Liver (tissue), 9 donors: ENCODE results near the gene HOXA7. TPM values are rescaled to one million over a fixed set of nuclear protein-coding genes. Genes with fewer than 3 reads are reported as not detected.

Source experiments
- DNase-seq: peaks from one replicate; pipeline ENCODE4 v3.0.0-alpha.2; 2017; ENCODE audit warnings: low spot score
- H3K27ac ChIP-seq, 2 donors: one replicate each; pipeline ENCODE4 v1.7.0; 2013; ENCODE audit warnings: inconsistent platforms in 2 of 2, low read length in 2 of 2, control low read depth in 1 of 2, low read depth in 1 of 2, mild to moderate bottlenecking in 1 of 2
- H3K27me3 ChIP-seq, 4 donors: one replicate each; pipeline versions ENCODE4 v1.6.1 to v1.7.0; 2013; ENCODE audit warnings: low read length in 3 of 4, inconsistent platforms in 1 of 4, mild to moderate bottlenecking in 1 of 4, moderate library complexity in 1 of 4; ENCODE audit not compliant: control insufficient read depth in 4 of 4, insufficient read depth in 4 of 4
- H3K36me3 ChIP-seq, 4 donors: one replicate each; pipeline versions ENCODE4 v1.6.1 to v1.7.0; 2013; ENCODE audit warnings: low read length in 3 of 4, mild to moderate bottlenecking in 3 of 4, low read depth in 1 of 4, moderate library complexity in 1 of 4; ENCODE audit not compliant: control insufficient read depth in 4 of 4, insufficient read depth in 3 of 4
- H3K4me1 ChIP-seq, 4 donors: one replicate each; pipeline versions ENCODE4 v1.6.1 to v1.7.0; 2013; ENCODE audit warnings: low read length in 3 of 4, mild to moderate bottlenecking in 3 of 4, moderate library complexity in 1 of 4; ENCODE audit not compliant: control insufficient read depth in 4 of 4, insufficient read depth in 4 of 4
- H3K4me3 ChIP-seq, 3 donors: one replicate each; pipeline versions ENCODE4 v1.6.1 to v1.7.0; 2013; ENCODE audit warnings: low read length in 3 of 3, control low read depth in 1 of 3, low read depth in 1 of 3, mild to moderate bottlenecking in 1 of 3
- H3K9ac ChIP-seq, 2 donors: one replicate each; pipeline ENCODE4 v1.7.0; 2013; ENCODE audit warnings: low read length in 2 of 2, mild to moderate bottlenecking in 2 of 2, moderate library complexity in 2 of 2, control low read depth in 1 of 2, low read depth in 1 of 2
- H3K9me3 ChIP-seq, 4 donors: one replicate each; pipeline versions ENCODE4 v1.6.1 to v1.7.0; 2013; ENCODE audit warnings: low read length in 3 of 4; ENCODE audit not compliant: control insufficient read depth in 4 of 4
- FOXA1 ChIP-seq: IDR thresholded peaks from 2 replicates; pipeline ENCODE4 v1.6.1; 2016; ENCODE audit warnings: antibody characterized with exemption
- GABPA ChIP-seq, 2 donors: IDR thresholded peaks in 1 of 2; conservative IDR thresholded peaks in 1 of 2; 2 replicates each; pipeline ENCODE4 v1.6.1; 2016; ENCODE audit warnings: antibody characterized with exemption in 2 of 2, mild to moderate bottlenecking in 1 of 2, moderate library complexity in 1 of 2
- HNF4A ChIP-seq, 2 donors: conservative IDR thresholded peaks; 2 replicates each; pipeline ENCODE4 v1.6.1; 2016; ENCODE audit warnings: antibody characterized with exemption in 2 of 2, mild to moderate bottlenecking in 2 of 2
- JUND ChIP-seq, 2 donors: IDR thresholded peaks; 2 replicates each; pipeline ENCODE4 v1.6.1; 2016; ENCODE audit warnings: antibody characterized with exemption in 2 of 2
- MAX ChIP-seq: IDR thresholded peaks from 2 replicates; pipeline ENCODE4 v1.6.1; 2016; ENCODE audit warnings: antibody characterized with exemption
- NR2F2 ChIP-seq: IDR thresholded peaks from 2 replicates; pipeline ENCODE4 v1.6.1; 2016; ENCODE audit warnings: antibody characterized with exemption
- RAD21 ChIP-seq, 2 donors: IDR thresholded peaks; 2 replicates each; pipeline ENCODE4 v1.6.1; 2016; ENCODE audit warnings: antibody characterized with exemption in 2 of 2, mild to moderate bottlenecking in 2 of 2
- REST ChIP-seq: IDR thresholded peaks from 2 replicates; pipeline ENCODE4 v1.6.1; 2016; ENCODE audit warnings: antibody characterized with exemption, mild to moderate bottlenecking
- TAF1 ChIP-seq: conservative IDR thresholded peaks from 2 replicates; pipeline ENCODE4 v1.6.1; 2016; ENCODE audit warnings: antibody characterized with exemption, mild to moderate bottlenecking
- YY1 ChIP-seq: IDR thresholded peaks from 2 replicates; pipeline ENCODE4 v1.6.1; 2016; ENCODE audit warnings: antibody characterized with exemption, mild to moderate bottlenecking
- ZBTB33 ChIP-seq: IDR thresholded peaks from 2 replicates; pipeline ENCODE4 v1.6.1; 2016; ENCODE audit warnings: antibody characterized with exemption
- WGBS: extraction: QIAGEN DNeasy Blood & Tissue Kit; methylation state at CpG from one replicate; pipeline ENCODE4 v1.1.7; 2013; 5-methylcytosine and 5-hydroxymethylcytosine counted together
- polyA plus RNA-seq, 2 donors: library from polyadenylated mRNA; stranded (reverse) in 1 of 2; unstranded in 1 of 2; fragments of 200-250 nt in 1 of 2; fragments of >200 nt in 1 of 2; fragmentation: Nextera tagmentation in 1 of 2; extraction: Ambion mirVana in 1 of 2; gene quantifications; one replicate each; pipeline versions ENCODE4 v1.2.1 to v1.2.3, GENCODE V29; 2013 to 2015
- total RNA-seq, 2 donors: library from RNA; depleted of rRNA; stranded (reverse); fragments of >200 nt; gene quantifications; one replicate each; pipeline ENCODE4 v1.2.3, GENCODE V29; 2014
- donor health status: healthy.
- donor health status: healthy.
- donor health status: healthy.
- donor health status: healthy.
- donor health status: healthy.

Gene HOXA7
- total and polyA plus RNA-seq, 4 donors, result under 0.01 to 0.05 TPM; not detected in 2

- Histone ChIP-seq H3K36me3 (no peaks in the 10 kb centered on the region), H3K9ac (no peak overlapping the region), H3K9me3 (peaks cover 0 to 2% (median under 1%) of the 10 kb centered on the region in 4 donors), H3K4me3 (no peak overlapping the region), H3K4me1 (peaks cover 9 to 15% (median 12%) of the 10 kb centered on the region in 4 donors), H3K27me3 (peaks cover 12 to 64% (median 32%) of the 10 kb centered on the region in 4 donors), H3K27ac (no peak overlapping the region)
- 8% methylated on average over 10 of the region's 10 CpGs for WGBS
- TF ChIP-seq JUND (IDR thresholded peaks at IDR 0.05), result no peak
- no peak for TF ChIP-seq GABPA (IDR thresholded peaks at IDR 0.05 in 1 of 2, conservative IDR thresholded peaks at IDR 0.05 in 1 of 2)
- TF ChIP-seq REST, result no peak
- no peak for TF ChIP-seq MAX
- TF ChIP-seq ZBTB33, result no peak
- no peak for TF ChIP-seq NR2F2
- TF ChIP-seq TAF1, result no peak
- TF ChIP-seq HNF4A (conservative IDR thresholded peaks at IDR 0.05), result no peak
- no peak for TF ChIP-seq FOXA1
- no peak for TF ChIP-seq YY1
- no peak for DNase-seq
Measured at GRCh38 chr7:27172315-27172774, 15.9 kb upstream of the HOXA7 start.

- H3K36me3 ChIP-seq, result no peaks in the 10 kb centered on the region
- no peak for TF ChIP-seq RAD21 (IDR thresholded peaks at IDR 0.05)
- H3K9ac ChIP-seq, result no peak overlapping the region
- H3K27ac ChIP-seq, result no peak overlapping the region
- no peak for DNase-seq
- peaks cover 8 to 61% (median 34%) of the 10 kb centered on the region in 4 donors for H3K27me3 ChIP-seq
- peaks cover 9 to 15% (median 12%) of the 10 kb centered on the region in 4 donors for H3K4me1 ChIP-seq
- H3K9me3 ChIP-seq, result peaks cover 0 to 2% (median under 1%) of the 10 kb centered on the region in 4 donors
- WGBS, result 7% methylated on average over 30 of the region's 30 CpGs
- H3K4me3 ChIP-seq, result no peak overlapping the region
Measured at GRCh38 chr7:27171637-27172314, 15.3 kb upstream of the HOXA7 start.

- no peak overlapping the region for H3K9ac ChIP-seq
- peaks cover 9 to 15% (median 15%) of the 10 kb centered on the region in 4 donors for H3K4me1 ChIP-seq
- H3K36me3 ChIP-seq, result no peaks in the 10 kb centered on the region
- H3K4me3 ChIP-seq, result no peak overlapping the region
- peaks cover 8 to 58% (median 35%) of the 10 kb centered on the region in 4 donors for H3K27me3 ChIP-seq
- no peak overlapping the region for H3K27ac ChIP-seq
- TF ChIP-seq NR2F2 (no peak), MAX (no peak), YY1 (no peak)
- DNase-seq, result no peak
- H3K9me3 ChIP-seq, result peaks cover 0 to 2% (median under 1%) of the 10 kb centered on the region in 4 donors
- WGBS, result 8% methylated on average over 8 of the region's 8 CpGs
Measured at GRCh38 chr7:27171325-27171636, 14.8 kb upstream of the HOXA7 start.
